GM18498 (cell line): ENCODE results near the gene CD47.

ENCODE experiments used
- ATAC-seq: cut with Tn5 transposase; IDR thresholded peaks from one replicate; pipeline ENCODE4 v1.9.1; 2021; ENCODE audit warnings: mild to moderate bottlenecking, moderate library complexity; ENCODE audit not compliant: unreplicated experiment

Gene CD47

DNA sequence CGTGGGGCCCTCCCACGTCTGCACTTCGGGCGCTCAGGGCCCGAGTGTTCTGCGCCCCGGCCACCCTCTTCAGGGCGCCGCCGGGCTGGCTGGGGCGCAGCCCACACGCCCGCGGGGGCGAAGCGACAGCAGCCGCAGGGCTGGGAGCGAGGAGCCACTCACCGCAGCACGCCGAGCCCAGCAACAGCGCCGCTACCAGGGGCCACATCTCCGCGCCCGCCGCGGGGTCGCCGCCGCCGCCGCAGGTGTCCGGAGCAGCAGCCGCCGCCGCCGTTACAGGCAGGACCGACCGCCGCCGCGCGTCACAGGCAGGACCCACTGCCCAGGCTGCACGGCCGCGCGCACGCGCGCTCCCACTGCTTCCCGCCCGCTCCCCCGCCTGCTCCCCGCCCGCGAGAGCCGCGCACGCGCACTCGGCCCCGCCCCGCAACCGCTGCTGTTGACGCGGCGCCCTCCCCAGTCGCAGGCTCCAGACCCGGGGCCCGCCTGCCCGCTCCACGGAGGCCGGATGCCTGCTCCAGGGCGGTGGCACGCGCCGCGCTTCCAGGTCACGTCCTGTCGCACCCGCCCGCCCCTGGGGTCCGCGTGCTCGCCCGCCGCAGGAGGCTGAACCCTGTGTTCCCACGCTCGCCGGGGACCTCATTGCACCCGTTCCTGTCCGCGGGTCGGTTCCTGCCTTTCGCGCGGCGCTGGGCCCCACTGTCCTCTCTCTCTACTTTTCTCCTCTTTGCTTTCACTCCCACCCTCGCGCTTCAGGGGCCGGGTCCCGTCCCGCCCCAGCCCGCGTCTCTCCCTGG lies at the start of gene CD47:
TSS of gene CD47 (minus strand) at position 331 of the 797 bp plus-strand sequence. CDS start at position 208, 123 bp downstream.
- peak; percentile 74 for ATAC-seq

DNA sequence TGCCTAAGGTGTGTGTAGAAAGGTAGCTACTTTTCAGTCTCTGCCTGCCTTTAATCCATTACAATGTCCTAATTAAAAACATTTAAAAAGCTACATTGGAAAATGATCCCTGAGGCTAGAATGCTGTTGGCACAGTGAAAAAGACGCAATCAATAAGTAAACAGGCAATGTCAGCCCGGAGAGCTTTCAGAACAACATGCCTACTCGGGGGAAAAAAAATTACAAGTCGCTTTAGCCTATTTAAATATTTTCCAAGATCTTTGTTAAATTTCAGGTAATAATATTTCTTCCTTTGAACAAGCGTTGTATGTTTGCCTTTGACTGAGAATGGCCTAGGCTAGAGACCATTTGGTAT lies 46.6 kb upstream of the CD47 start:
- no peak for ATAC-seq

DNA sequence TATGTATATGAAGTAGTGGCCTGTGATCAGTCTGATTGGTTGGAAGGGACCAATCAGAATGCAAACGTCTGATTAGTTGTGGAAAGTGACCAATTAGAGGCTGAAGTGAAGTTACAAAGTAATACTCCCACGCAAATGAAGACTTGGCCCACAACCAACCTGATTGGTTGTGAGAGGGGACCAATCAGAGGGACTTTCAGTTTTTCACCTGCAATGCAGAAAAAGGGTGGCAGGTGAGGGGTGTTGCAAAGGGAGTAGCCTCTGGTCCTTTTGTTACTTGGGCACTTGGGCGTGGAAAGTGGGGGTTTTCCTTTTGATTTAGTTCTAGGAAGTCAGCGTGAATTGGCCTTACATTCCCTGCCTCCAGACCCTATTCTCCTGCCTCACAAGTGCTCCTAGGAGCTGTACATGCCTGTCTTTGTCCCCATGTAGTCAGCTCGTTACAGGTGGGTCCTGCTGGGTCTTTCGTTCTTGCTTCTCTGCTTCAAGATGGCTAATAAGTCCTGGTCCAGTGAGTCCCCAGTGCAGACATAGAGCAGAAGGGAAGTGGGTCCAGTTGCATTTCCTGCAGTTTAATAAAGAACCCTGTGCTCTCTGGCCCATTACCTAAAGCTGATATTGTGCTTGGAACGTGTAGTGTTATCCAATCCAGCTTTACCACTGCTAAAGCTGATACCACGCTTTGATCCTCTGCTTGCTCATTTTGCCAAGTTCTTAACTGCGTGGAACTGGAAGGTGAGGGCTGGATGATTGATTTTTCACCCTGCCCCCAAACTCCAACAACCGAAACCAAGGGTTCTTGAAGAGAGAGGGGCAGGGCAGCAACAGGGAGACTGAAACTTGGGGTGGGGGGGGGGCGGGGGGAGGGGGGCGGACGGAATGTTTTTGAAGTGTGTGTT lies 46.0 kb upstream of the CD47 start:
- ATAC-seq, result no peak

- peak; percentile 44 for ATAC-seq
Measured at GRCh38 chr3:108134555-108134880, 43.7 kb upstream of the CD47 start.

GRCh38 chr3:108133858-108134554 lies 43.2 kb upstream of the CD47 start:
- ATAC-seq, result peak; percentile 45

DNA sequence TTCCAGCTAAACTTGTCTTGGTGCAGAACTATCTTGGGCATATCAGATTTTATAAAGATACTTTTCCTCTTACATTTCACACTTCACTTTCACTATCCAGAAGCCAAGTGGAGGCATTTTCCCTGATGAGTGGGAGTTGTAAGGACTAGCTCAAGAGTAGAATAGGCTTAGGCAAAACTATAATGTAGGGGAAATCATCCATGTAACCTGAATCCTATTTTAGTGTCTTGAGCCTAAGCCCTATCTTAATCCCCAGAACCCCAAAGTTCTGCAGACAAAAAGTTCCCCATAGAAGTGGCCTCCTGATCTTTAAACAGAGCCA lies 42.2 kb upstream of the CD47 start:
- ATAC-seq, result no peak

DNA sequence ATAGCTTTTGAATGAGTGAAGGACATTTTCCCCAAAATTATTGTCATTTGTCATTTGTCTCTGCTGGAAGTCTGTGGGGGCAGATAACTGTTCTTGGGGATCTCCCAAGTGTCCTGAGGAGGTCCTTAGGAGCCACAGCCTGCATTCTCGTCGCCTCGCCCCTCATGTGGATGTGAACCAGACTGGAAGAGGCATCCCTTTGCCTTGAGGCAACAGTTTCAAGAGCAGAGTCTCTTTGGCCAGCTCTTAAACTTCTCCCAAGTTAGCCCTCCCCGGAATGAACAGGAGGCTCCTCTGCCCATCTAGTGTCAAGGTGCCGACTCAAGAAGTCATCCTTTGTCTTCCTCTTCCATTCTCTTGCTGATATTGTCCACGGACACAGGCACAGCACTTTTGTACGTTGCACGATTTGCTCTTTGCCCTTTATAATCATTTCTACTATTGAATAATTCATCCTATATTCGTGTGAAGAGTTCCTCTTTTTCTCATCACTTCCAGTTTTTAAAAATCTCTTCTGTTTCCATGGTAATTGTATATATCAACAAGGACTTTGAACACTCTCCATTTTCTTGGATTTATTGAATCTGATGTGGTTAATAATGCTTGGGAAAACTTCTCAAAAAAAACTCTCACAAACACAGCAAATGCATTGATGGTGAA lies 40.8 kb upstream of the CD47 start:
- ATAC-seq, result no peak

DNA sequence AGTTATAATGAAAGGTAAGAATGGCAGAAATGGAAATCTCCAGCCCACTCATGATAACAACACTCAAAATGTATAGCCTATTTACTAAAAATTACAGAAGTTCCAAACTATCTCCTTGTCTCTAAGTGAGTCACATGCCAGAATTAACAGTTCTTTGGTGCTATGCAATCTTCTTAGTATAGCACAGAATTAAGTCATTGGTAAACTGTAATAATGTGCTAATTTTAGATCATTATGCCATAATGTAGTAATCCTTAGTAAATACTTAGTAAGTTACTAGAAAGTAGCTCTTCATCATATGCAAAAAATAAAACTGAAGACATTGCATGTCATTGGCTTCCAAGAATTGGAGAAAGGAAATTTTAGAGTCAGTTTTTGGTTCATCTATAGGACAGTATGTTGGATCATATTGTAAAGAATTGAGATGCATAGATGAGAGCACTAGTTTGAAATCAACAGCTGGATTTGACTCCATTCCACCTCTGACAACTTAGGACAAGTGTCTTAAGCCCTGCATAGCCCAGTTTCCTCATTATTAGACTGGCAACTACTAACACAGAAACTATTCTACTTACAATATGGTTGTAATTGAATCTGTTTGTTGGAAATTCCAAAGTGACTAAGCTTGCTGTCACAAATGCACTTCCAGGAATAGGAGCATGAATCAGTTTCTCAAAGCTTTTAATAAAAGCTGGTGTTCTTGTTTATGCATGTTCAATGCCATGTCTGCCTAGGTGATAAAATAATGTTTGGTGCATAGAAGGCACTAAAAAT lies 40.1 kb upstream of the CD47 start:
- ATAC-seq, result no peak

GRCh38 chr3:108130236-108130635 lies 39.4 kb upstream of the CD47 start:
- ATAC-seq, result no peak

DNA sequence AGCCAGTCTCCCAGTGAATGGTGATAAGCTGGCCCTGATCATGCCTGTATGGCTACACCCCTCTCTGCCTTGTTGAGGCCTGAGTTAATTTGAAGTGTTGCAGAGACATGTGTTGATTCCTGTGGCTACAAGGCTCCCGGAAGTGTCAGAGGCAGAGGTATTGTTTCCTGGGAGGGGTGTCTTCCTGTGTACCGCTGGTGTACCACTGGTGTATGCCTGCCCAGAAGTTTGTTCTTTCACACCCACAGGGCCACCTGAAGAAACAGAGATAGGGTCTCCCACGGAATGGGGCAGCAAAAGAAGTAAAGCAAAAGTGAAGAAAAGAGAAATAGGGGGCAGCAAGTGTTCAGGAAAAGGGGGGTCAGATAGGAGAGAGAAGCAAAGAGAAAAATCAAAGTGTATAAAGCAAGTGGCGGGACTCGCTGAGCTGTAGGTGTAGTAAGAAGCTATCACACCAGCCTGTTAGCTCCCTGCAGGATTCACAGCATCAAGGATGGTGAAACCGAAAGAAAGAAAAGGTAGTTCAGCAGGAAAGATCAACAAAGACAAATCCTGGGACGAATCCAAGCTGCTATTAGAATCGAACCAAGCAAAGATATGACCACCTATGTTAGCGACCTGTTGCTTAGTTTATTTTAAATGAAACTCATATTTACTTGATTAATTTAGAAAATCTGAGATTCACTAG lies 36.6 kb upstream of the CD47 start:
- ATAC-seq, result no peak

DNA sequence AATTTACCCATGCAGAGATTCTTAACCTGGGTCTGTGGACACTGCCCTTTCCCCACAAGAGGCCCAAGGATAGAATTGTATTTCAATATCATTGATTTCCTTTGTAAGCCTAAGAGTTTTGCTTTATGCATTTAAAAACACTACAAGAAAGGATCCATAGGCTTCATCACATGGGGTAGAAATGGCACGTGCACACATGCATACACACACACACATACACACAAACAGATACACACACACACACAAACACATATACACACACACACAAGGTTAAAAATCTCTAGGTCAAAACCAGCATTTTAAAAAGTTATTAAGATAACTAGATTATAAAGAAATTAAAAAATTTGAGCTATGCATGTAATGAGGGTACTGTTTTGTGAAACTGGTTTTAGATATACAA lies 35.5 kb upstream of the CD47 start:
- no peak for ATAC-seq

DNA sequence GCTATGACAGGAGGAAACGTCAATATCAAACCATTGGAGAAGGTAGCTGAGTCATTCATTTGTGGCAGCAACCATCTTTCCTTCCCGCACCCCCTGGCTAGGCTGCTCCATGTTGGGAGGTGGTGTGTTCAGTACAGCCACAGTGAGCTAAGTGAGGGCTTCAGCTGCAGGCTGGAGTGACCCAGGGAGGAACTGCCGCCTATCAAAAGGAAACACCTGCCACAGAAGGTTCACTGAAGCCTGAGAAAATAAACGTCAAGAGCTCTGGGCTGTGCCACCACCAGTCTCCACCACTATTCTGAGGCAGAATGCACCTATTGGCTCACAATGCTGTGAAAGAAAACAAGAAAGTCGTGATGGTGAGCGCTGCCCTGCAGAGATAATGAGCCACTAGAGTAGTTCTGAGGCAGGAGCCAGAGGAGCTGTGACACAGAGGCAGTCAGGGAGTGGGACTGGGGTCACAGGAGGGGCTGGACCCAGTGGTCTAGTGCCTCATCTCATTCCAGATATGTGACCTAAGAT lies 34.8 kb upstream of the CD47 start:
- ATAC-seq, result peak; percentile 56

GRCh38 chr3:108125153-108125543 lies 34.3 kb upstream of the CD47 start:
- ATAC-seq, result no peak

DNA sequence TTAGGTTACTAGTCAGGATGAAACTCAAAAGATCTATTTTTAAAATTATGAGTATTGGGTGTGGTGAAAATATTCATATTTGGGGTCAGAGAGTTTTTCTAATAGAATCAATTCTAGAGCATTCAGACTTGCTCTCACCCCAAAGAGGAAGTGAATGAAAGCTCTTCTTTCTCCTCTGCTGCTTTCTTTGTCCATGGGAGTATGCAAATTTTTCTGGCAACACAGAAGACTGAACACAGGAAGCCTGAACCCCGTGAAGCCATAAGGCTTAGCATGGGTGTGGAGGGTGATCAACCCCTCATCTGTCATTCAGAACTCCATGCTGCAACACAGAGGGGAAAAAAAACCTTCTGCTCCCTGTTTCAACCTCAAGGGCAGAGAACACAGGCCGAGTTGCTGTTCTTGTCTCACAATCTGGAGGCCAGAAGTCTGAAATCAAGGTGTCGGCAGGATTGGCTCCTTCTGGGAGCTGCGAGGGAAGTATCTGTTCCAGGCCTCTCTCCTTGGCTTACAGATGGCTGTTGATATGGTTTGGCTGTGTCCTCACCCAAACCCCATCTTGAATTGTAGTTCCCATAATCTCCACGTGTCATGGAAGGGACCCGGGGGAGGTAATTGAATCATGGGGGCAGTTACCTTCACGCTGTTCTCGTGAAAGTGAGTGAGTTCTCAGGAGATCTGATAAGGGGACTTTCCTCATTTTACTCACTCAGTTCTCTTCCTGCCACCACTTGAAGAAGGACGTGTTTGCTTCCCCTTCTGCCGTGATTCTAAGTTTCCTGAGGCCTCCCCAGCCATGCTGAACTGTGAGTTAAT lies 33.7 kb upstream of the CD47 start:
- peak; percentile 85 for ATAC-seq

- ATAC-seq, result no peak
Measured at GRCh38 chr3:108123326-108123725, 32.5 kb upstream of the CD47 start.

DNA sequence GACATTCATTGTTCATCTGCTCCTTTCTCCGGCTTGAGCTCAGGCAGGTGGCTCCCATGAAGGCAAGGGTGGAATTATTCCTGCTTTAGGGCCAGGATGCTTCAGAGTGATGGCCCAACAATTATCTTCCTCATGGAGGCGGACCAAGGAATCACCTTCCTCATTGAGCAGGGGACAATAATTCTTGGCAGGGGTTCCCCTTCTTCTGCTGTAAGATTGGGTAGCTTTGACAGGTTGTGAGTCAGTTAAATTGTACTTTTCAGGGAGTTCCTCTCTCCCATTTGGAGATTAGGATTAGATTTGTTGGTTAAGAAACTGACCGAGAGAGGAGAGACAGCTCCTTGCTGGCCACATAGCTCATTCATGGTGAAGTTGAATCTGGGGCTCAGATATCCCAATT lies 31.4 kb upstream of the CD47 start:
- ATAC-seq, result no peak

GRCh38 chr3:108119398-108120104 lies 28.7 kb upstream of the CD47 start:
- ATAC-seq, result no peak
